Measurements from ENCODE around the gene FXYD6. TPM values are rescaled to one million over a fixed set of nuclear protein-coding genes. Genes with fewer than 3 reads are reported as not detected.

Gene FXYD6
- total and polyA plus RNA-seq, 2 donors (not counting 1 experiment from before 2014, with no cell fraction given) = not detected

DNA sequence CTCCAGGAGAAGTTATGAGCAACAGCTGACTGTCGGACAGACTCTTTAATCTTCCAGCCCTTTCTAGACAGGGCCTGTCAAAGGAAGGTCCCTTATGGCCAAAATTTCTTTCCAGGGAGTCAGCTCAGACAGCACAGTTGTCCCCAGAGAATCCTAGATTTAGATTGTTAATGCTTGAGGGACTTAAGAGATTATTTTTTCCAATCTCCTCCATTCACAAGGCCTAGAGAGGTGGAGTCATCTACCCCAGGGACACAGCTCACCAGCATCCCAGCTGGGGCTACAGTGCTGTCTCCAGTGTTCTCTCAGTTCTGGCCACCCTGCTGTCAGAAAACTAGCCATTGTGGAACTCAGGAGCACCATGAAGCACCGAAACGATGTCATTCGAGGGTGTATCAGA, 87.2 kb downstream of the FXYD6 start:
- H4K20me1 ChIP-seq (ENCODE audit: control insufficient read depth, insufficient read depth, low read length, poor library complexity, severe bottlenecking) = no peaks in the 10 kb centered on the region
- TF ChIP-seq, protein P1, sequence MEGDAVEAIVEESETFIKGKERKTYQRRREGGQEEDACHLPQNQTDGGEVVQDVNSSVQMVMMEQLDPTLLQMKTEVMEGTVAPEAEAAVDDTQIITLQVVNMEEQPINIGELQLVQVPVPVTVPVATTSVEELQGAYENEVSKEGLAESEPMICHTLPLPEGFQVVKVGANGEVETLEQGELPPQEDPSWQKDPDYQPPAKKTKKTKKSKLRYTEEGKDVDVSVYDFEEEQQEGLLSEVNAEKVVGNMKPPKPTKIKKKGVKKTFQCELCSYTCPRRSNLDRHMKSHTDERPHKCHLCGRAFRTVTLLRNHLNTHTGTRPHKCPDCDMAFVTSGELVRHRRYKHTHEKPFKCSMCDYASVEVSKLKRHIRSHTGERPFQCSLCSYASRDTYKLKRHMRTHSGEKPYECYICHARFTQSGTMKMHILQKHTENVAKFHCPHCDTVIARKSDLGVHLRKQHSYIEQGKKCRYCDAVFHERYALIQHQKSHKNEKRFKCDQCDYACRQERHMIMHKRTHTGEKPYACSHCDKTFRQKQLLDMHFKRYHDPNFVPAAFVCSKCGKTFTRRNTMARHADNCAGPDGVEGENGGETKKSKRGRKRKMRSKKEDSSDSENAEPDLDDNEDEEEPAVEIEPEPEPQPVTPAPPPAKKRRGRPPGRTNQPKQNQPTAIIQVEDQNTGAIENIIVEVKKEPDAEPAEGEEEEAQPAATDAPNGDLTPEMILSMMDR (IDR thresholded peaks at IDR 0.05) = no peak
- no peak for TF ChIP-seq EZH2 (IDR thresholded peaks at IDR 0.05; ENCODE audit: borderline replicate concordance, insufficient read depth, low read depth, low read length, poor library complexity, severe bottlenecking)
- H3K4me1 ChIP-seq (ENCODE audit: control insufficient read depth in 2 of 2, insufficient read depth in 2 of 2, low read length in 2 of 2) = peaks cover 0 to under 1% of the 10 kb centered on the region in 2 donors
- H3K27ac ChIP-seq (ENCODE audit: low read length in 2 of 2) = no peak overlapping the region
- no peak overlapping the region for H3K4me2 ChIP-seq (replicated peaks; ENCODE audit: low read depth, low read length, poor library complexity, severe bottlenecking)
- H3K4me3 Mint-ChIP-seq = no peak overlapping the region
- H2AFZ ChIP-seq (ENCODE audit: insufficient read depth, low read depth, low read length, poor library complexity, severe bottlenecking) = no peak overlapping the region
- H3K4me3 ChIP-seq (ENCODE audit: control extremely low read depth in 1 of 5, extremely low read depth in 1 of 5, insufficient read depth in 1 of 5, low read depth in 2 of 5, low read length in 4 of 5) = no peak overlapping the region
- ATAC-seq (ENCODE audit: low read depth) (no peak), DNase-seq (no peak)
- H3K79me2 ChIP-seq (ENCODE audit: control insufficient read depth, insufficient read depth, low read length) = no peaks in the 10 kb centered on the region
- ChIA-PET POLR2A (no interaction called here), CTCF (no interaction called here)
- H3K4me1 Mint-ChIP-seq = peaks cover 2% of the 10 kb centered on the region
- peaks cover 76% of the 10 kb centered on the region for H3K27me3 Mint-ChIP-seq
- 70% methylated on average over 3 of the region's 4 CpGs for WGBS (ENCODE audit: insufficient coverage)
- intact Hi-C loops (cut with micrococcal nuclease) = no loop called here
- no peak overlapping the region for H3K27ac Mint-ChIP-seq
- H3K9me3 ChIP-seq (ENCODE audit: control extremely low read depth in 1 of 3, control insufficient read depth in 2 of 3, insufficient read depth in 1 of 3, low read length in 2 of 3) = no peaks in the 10 kb centered on the region
- H3K9ac ChIP-seq (ENCODE audit: low read length) = no peak overlapping the region
- H3K9me3 Mint-ChIP-seq (ENCODE audit: insufficient read depth) = no peaks in the 10 kb centered on the region
- H3K27me3 ChIP-seq (replicated peaks in 1 of 4; ENCODE audit: control extremely low read depth in 1 of 4, control insufficient read depth in 3 of 4, insufficient read depth in 4 of 4, low read length in 3 of 4) = peaks cover 0 to 27% (median 20%) of the 10 kb centered on the region in 4 experiments
- H3K36me3 ChIP-seq (replicated peaks in 1 of 2; ENCODE audit: control extremely low read depth in 1 of 2, control insufficient read depth in 1 of 2, extremely low read depth in 1 of 2, insufficient read depth in 2 of 2, low read length in 1 of 2) = no peaks in the 10 kb centered on the region

Other genes starting within 250 kb of the FXYD6 start
- gene DSCAML1, start 79.4 kb downstream of the FXYD6 start, total RNA-seq = 1.2 and 1.3 TPM in 2 replicates
- gene DSCAML1, start 79.4 kb downstream of the FXYD6 start, polyA plus RNA-seq = 2.5 and 6.2 TPM in 2 replicates
- gene FXYD2, start 51.9 kb downstream of the FXYD6 start, total RNA-seq = 13.5 and 19.5 TPM in 2 replicates
- 0.43 and 0.61 TPM in 2 replicates for gene FXYD2, start 51.9 kb downstream of the FXYD6 start, polyA plus RNA-seq
- gene TMPRSS13, start 52.7 kb upstream of the FXYD6 start, total RNA-seq = 8.0 and 8.7 TPM in 2 replicates
- 2.4 and 2.8 TPM in 2 replicates for gene TMPRSS13, start 52.7 kb upstream of the FXYD6 start, polyA plus RNA-seq
- gene IL10RA, start 109.7 kb upstream of the FXYD6 start, total RNA-seq = 417 and 434 TPM in 2 replicates
- gene IL10RA, start 109.7 kb upstream of the FXYD6 start, polyA plus RNA-seq = 64.1 and 73.3 TPM in 2 replicates
- not detected in 2 replicates for gene TMPRSS4, start 200.4 kb upstream of the FXYD6 start, total RNA-seq
- not detected in 2 replicates for gene TMPRSS4, start 200.4 kb upstream of the FXYD6 start, polyA plus RNA-seq
- gene SMIM35, start 210.3 kb upstream of the FXYD6 start, total RNA-seq = 4.5 and 4.8 TPM in 2 replicates
- 1.3 TPM in 2 replicates for gene SMIM35, start 210.3 kb upstream of the FXYD6 start, polyA plus RNA-seq

Data from B cell (primary cell).